HG03575 (cell line): ENCODE measurements around the gene TRNT1.

Experiments
- ATAC-seq: cut with Tn5 transposase; IDR thresholded peaks from one replicate; pipeline ENCODE4 v1.9.1; 2021; ENCODE audit not compliant: unreplicated experiment, insufficient number of reproducible peaks, low FRiP score; ENCODE audit errors: extremely low read depth

The TRNT1 gene

GRCh38 chr3:3160826-3161225 is 34.1 kb downstream of the TRNT1 start:
- ATAC-seq, result no peak

GRCh38 chr3:3165241-3165640 is 38.5 kb downstream of the TRNT1 start:
- no peak for ATAC-seq

GRCh38 chr3:3165650-3166049 is 38.9 kb downstream of the TRNT1 start:
- no peak for ATAC-seq

- ATAC-seq, result no peak
Measured at GRCh38 chr3:3170998-3171397, 44.3 kb downstream of the TRNT1 start.

- ATAC-seq, result no peak
Measured at GRCh38 chr3:3172627-3173026, 45.9 kb downstream of the TRNT1 start.

GRCh38 chr3:3177861-3178497 is 51.2 kb downstream of the TRNT1 start:
- no peak for ATAC-seq

GRCh38 chr3:3178498-3179328 is 52.0 kb downstream of the TRNT1 start:
- no peak for ATAC-seq

GRCh38 chr3:3179407-3180094 is 52.8 kb downstream of the TRNT1 start, which contains the start of gene CRBN:
TSS of gene CRBN (minus strand) at chr3:3179691. CDS start at chr3:3179687, 4 bp downstream.
- ATAC-seq, result peak; percentile 94

- ATAC-seq, result no peak
Measured at GRCh38 chr3:3180456-3180855, 53.7 kb downstream of the TRNT1 start.

GRCh38 chr3:3184876-3185275 is 58.1 kb downstream of the TRNT1 start:
- no peak for ATAC-seq

GRCh38 chr3:3189102-3189727 is 62.5 kb downstream of the TRNT1 start:
- no peak for ATAC-seq

- no peak for ATAC-seq
Measured at GRCh38 chr3:3189961-3190360, 63.2 kb downstream of the TRNT1 start.

- ATAC-seq, result no peak
Measured at GRCh38 chr3:3191675-3192285, 65.0 kb downstream of the TRNT1 start.

GRCh38 chr3:3192286-3192675 is 65.5 kb downstream of the TRNT1 start:
- ATAC-seq, result no peak

GRCh38 chr3:3194861-3195260 is 68.1 kb downstream of the TRNT1 start:
- no peak for ATAC-seq

- no peak for ATAC-seq
Measured at GRCh38 chr3:3196148-3196861, 69.6 kb downstream of the TRNT1 start.
